Suppressor macrophage treated with lipopolysaccharide for 1 hour (primary cell): ENCODE measurements around the gene MST1.

Source experiments
- DNase-seq, 3 donors: peaks; one replicate each; pipeline ENCODE4 v3.0.0-alpha.2; 2020 to 2022

The MST1 gene

DNA sequence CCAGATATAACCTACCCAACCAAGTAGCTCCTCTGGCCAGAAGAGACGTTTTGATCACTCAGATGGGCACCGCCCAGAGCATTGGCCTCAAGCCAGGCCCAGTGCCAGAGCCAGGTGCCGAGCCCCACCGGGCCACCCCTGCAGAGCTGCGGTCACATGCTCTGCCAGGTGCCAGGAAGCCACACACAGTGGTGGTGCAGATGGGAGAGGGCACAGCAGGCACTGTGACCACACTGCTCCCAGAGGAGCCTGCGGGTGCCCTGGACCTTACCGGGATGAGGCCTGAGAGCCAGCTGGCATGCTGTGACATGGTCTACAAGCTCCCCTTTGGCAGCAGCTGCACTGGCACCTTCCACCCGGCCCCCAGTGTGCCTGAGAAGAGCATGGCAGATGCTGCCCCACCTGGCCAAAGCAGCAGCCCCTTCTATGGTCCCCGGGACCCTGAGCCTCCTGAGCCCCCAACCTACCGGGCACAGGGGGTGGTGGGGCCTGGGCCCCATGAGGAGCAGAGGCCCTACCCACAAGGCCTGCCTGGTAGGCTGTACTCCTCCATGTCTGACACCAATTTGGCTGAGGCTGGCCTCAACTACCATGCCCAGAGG, 34.2 kb downstream of the MST1 start:
- no peak for DNase-seq

DNA sequence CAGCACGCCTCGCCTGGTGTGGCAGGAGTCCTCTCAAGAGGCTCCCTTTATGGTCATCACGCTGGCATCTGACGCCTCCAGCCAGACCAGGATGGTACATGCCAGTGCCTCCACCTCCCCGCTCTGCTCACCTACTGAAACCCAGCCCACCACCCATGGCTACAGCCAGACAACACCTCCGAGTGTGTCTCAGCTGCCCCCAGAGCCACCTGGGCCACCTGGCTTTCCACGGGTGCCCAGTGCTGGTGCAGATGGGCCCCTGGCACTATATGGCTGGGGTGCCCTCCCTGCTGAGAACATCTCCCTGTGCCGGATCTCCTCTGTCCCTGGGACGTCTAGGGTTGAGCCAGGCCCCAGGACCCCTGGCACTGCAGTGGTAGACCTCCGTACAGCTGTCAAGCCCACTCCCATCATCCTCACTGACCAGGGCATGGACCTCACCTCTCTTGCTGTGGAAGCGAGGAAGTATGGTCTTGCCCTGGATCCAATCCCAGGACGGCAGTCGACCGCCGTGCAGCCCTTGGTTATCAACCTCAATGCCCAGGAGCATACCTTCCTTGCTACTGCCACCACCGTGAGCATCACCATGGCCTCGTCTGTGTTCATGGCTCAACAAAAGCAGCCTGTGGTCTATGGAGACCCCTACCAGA, 35.0 kb downstream of the MST1 start:
- no peak for DNase-seq

GRCh38 chr3:49653621-49654020, 35.7 kb downstream of the MST1 start:
- DNase-seq: no peak

GRCh38 chr3:49652903-49653415, 36.3 kb downstream of the MST1 start:
- DNase-seq: no peak

DNA sequence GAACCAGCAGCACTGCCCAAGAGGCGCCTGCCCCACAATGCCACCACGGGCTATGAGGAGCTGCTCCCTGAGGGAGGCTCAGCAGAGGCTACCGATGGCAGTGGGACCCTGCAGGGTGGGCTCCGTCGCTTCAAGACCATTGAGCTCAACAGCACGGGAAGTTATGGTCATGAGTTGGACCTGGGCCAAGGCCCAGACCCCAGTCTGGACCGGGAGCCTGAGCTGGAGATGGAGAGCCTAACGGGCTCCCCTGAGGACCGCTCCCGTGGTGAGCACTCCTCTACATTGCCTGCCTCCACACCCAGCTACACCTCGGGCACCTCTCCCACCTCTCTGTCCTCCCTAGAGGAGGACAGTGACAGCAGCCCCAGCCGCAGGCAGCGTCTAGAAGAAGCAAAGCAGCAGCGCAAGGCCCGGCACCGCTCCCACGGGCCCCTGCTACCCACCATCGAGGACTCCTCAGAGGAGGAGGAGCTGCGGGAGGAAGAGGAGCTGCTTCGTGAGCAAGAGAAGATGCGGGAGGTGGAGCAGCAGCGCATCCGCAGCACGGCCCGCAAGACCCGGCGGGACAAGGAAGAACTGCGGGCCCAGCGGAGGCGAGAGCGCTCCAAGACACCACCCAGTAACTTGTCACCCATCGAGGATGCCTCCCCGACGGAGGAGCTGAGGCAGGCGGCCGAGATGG, 36.9 kb downstream of the MST1 start:
- DNase-seq: no peak

DNA sequence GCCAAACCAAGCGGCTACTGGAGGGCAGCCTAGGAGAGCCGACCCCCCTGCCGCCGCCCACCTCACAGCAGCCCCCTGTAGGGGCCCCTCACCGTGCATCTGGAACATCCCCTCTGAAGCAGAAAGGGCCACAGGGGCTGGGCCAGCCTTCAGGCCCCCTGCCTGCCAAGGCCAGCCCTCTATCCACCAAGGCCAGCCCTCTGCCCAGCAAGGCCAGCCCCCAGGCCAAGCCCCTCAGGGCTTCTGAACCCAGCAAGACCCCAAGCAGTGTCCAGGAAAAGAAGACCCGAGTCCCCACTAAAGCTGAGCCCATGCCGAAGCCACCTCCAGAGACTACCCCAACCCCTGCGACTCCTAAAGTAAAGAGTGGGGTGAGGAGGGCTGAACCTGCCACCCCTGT, 38.6 kb downstream of the MST1 start:
- no peak for DNase-seq

DNA sequence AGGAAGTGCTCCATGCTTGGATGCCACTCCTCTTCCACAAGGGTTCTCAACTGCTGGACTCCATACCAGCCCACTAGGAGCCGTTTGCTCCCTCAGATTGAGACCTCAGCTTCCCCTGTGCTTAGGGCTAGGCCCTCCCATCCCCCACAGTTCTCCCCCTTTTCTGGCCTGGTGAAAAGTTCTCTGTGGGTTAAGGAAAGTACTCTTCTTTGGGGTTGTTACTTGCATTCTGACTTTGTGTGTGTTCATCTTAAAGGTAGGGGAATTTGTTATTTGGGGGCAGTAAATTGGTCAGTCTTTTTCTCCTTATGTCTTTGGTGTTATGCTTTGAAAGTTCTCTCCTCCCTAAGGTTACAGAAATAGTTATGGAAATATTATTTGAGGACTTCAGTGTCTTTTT, 39.1 kb downstream of the MST1 start:
- DNase-seq: no peak

GRCh38 chr3:49649576-49649975, 39.7 kb downstream of the MST1 start:
- no peak for DNase-seq

DNA sequence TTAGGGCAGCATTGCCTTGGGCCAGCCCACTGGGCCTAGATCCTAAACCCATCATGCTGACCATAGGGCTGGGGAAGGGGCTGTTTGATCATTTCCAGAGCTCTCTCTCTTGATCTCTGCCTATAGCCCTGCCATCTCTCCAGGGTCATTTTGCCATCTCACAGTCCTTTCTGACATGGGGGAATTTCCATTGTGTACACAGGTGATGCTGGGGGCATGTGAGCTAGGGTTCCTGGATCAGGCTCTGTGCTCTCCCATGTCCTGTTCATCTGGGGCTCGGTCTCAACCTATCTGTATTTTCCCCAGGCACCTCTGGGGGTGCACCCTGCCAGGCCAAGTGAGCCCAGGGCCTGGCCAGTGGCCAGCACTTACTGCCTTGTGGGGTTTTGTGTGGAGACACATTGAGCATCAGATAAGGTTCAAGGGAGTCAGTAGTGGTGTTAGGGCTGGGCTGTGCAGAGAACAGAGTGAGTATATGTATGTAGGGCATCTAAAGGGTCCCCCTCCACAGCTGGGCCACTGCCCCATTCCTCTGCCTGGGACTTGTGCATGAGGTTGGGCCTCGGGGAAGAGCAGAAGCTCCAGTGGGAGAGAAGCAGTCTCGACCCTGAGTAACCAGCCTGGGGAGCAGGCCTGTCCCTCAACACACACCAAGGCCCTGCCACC, 40.8 kb downstream of the MST1 start:
- DNase-seq: no peak

GRCh38 chr3:49647741-49648140, 41.5 kb downstream of the MST1 start:
- no peak for DNase-seq

DNA sequence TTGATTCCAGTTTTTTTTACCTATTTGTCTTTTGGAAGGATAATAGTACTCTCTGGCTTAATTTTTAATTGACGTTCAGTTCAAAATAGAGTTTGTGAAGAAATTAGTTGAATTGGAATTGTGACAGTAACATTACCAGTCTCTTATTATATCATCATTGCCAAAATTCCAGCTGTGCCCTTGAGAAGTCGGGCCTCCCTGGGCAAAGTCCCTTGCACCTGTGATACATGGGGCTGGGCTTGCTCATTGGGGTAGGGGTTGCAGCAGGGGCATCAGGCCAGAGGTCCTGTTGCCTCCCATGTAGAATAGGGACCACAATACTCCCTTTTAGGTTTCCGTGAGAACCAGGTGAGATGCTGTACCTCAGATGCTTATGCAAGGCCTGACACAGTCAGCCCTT, 43.0 kb downstream of the MST1 start:
- no peak for DNase-seq

- DNase-seq: no peak
Observed at GRCh38 chr3:49644684-49645083, 44.6 kb downstream of the MST1 start.

DNA sequence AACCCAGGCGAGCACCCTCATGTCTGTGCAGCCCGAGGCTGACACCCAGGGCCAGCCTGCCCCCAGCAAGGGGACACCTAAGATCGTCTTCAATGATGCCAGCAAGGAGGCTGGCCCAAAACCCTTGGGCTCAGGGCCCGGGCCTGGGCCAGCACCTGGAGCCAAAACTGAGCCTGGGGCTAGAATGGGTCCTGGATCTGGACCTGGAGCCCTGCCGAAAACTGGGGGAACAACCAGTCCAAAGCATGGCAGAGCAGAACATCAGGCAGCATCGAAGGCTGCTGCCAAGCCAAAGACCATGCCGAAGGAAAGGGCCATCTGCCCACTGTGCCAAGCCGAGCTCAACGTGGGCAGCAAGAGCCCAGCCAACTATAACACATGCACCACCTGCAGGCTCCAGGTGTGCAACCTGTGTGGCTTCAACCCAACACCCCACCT, 46.5 kb downstream of the MST1 start:
- no peak for DNase-seq

GRCh38 chr3:49641921-49642707, 47.2 kb downstream of the MST1 start:
- DNase-seq: no peak

DNA sequence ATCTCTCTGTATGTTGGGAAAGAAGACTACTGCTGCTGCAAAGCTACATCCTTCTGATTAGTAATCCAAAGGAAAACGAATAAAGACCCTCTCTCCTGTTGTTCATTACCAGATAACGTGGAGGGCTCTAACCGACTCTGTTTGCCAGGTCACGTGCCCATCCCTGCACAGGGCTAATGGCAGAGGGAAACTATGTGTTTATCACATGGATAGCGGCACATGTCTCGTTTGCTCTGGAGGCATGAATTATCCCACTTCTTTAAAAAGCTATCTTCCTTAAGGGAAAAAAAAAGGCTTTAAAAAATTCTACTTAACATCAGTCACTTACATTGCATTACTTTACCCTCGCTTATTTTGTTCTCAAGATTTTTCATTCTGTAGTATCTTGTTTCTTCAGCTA, 48.0 kb downstream of the MST1 start:
- DNase-seq: no peak

- DNase-seq: no peak
Observed at GRCh38 chr3:49639551-49639950, 49.7 kb downstream of the MST1 start.

GRCh38 chr3:49638445-49638844, 50.8 kb downstream of the MST1 start:
- DNase-seq: peak in 2 of 3 donors; percentile 4 to 5

DNA sequence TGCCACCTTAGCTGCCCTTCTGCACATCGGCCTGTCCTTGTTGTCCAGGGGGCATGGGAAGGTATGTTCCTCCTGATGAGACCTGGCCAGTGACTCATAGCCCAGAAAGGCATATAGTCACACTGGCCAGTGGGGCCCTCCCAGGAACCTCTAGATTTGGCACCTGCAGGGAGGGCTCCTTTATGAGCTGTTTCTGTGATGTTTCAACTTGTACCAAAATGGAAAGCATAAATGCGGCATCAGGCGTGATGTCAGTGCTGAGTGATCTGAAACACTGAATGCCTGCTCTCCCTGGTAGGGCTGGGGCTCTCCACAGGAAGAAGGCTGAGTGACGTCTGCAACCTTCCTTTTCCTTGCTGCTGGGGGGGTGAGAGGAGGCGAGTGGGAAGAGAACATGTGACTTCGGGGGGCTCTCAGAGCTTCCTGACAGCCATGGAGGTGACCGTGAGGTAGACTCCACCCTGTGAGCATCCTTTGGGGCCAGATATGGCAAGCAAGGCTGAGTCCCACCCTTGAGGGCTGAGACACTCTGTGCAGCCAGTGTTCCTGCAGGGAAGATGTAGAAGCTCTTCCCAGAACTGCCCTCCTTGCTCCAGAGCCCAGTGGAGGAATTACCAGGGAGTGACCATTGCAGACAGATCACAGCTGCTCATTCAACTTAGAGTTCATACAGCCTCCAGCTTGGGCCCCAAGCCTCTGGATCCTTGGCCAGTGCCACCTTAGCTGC, 52.2 kb downstream of the MST1 start:
- no peak for DNase-seq

DNA sequence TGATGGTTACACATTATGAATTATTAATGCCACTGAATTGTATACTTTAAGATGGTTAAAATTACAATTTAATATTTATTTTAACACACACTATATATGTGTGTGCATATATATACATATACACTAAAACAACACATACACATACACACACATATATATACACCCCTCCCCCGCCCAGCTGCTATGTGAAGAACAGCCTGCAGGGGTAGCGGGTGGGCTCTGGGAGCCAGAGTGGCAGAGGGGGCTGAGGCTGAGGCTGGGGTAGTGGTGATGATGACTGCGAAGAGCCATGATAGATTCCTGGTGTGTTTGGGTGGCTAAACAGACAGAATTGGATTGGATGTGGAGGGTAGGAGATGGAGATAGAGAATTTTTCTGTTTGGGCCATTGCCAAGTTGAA, 54.5 kb downstream of the MST1 start:
- DNase-seq: no peak
